ENCODE data around the gene C6orf89. TPM values are rescaled to one million over a fixed set of nuclear protein-coding genes. Genes with fewer than 3 reads are reported as not detected.
A peak's percentile ranks its signal among the peaks of the same experiment; 100 is the strongest.
"Not testable (repeated sequence)": the region's sequence is repeated elsewhere in the genome, so short reads cannot be mapped to it uniquely, and the experiment has no call there.

The C6orf89 gene
- total RNA-seq, 2 experiments from 2014 or later: 51.8 to 53.8 TPM

DNA sequence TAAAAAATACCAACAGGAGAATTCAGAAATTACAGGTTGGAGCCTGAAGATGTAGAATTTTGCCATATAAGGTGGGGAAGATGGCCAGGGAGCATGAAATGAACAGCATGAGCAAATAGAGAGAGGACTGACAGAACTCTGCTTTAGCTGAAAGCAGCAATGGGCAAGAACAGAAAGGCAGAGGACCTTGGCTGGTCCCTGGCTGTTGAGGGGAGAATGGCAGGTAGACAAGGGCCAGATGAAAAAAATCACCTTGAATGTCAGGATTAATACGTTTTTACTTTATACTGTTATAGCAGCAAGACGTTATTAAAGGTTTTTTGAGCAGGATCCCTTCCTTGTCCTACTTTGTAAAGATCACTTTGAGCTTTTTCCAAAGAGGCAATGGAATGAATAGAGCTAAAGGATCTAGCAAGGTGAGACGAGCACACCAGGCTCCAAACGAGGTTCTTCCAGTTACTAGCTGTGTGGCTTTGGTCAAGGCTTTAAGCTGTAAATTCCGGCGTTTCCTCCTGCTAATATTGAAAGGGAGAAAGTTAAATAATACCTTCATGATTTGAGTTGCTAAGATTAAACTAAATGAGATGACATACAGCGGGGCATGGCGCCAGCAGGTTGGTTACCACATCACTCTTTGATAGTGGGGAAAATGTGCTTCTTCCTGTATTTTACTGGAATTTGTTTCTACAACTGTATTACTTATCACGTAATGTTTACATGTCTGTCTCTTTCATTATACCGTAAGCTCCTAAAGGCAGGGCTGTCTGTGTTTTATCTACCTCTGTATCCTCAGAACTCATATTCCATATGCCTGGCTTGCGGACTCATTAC is 11.9 kb upstream of the C6orf89 start:
- H3K27ac Mint-ChIP-seq: peak overlapping the region; percentile 95
- H3K9me3 Mint-ChIP-seq: no peaks in the 10 kb centered on the region
- H3K27me3 Mint-ChIP-seq: no peaks in the 10 kb centered on the region
- ChIA-PET POLR2A (interaction anchor here (0.6 to 3.6 kb wide), 19 partner anchors 8 to 629 kb away, joined by 3 to 48 read pairs (median 6); partner anchors contain the start of genes C6orf89, MTCH1, PI16 and TBC1D22B), CTCF (interaction anchor here (0.9 to 6.1 kb wide), 15 partner anchors 10 to 259 kb away, joined by 4 to 89 read pairs (median 7); partner anchors contain the start of gene C6orf89)
- H3K4me1 Mint-ChIP-seq: peaks cover 62% of the 10 kb centered on the region
- H3K4me3 Mint-ChIP-seq: peak overlapping the region; percentile 92
- H3K36me3 Mint-ChIP-seq (ENCODE audit: low read depth): peaks cover 32% of the 10 kb centered on the region
- no peak for DNase-seq

GRCh38 chr6:36874443-36875249 is 11.1 kb upstream of the C6orf89 start, which contains the start of gene PPIL1:
Gene PPIL1 (minus strand): TSS chr6:36874803. CDS start chr6:36874772, 31 bp downstream.
- peaks cover 28% of the 10 kb centered on the region for H3K36me3 Mint-ChIP-seq (ENCODE audit: low read depth)
- H3K27me3 Mint-ChIP-seq: no peaks in the 10 kb centered on the region
- peak within 1 kb of the TSS; percentile 92 for H3K4me3 Mint-ChIP-seq
- no peaks in the 10 kb centered on the region for H3K9me3 Mint-ChIP-seq
- ChIA-PET POLR2A (interaction anchor here (0.6 to 3.6 kb wide), 31 partner anchors 9 to 628 kb away, joined by 3 to 48 read pairs (median 4); partner anchors contain the start of genes C6orf89, FGD2, MTCH1 and PI16), CTCF (interaction anchor here (0.7 to 6.1 kb wide), 18 partner anchors 8 to 260 kb away, joined by 3 to 89 read pairs (median 6); partner anchors contain the start of gene C6orf89)
- H3K4me1 Mint-ChIP-seq: peaks cover 57% of the 10 kb centered on the region
- H3K27ac Mint-ChIP-seq: peak within 1 kb of the TSS; percentile 95
- DNase-seq: peak; percentile 83

- no peaks in the 10 kb centered on the region for H3K27me3 Mint-ChIP-seq
- POLR2A ChIA-PET: interaction anchor here (0.6 to 3.6 kb wide), 26 partner anchors 9 to 558 kb away, joined by 3 to 48 read pairs (median 4); partner anchors contain the start of genes C6orf89, FGD2, MTCH1 and TBC1D22B
Observed at GRCh38 chr6:36875250-36875633, 10.5 kb upstream of the C6orf89 start.

DNA sequence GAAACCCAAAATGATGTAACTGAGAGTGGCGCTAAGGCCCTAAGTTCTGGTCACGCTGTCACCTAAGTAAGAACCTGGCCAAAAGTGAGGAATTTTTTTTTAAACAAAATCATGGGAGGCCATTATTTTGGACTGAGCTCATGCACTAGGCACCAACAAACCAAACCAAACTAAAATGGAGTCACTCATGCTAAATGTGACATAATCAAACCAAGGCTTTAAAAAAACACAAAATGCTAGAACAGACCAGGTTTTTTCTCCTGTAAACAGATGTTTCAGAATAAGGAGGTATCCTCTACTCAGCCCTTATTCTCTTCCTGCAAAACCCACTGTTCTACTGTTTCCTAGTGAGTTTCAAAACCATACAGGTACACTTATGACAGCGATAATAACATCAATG is 1.1 kb upstream of the C6orf89 start:
- peaks cover 34% of the 10 kb centered on the region for H3K4me1 Mint-ChIP-seq
- no peak overlapping the region for H3K27ac Mint-ChIP-seq
- H3K4me3 Mint-ChIP-seq: no peak overlapping the region
- no peaks in the 10 kb centered on the region for H3K27me3 Mint-ChIP-seq
- no peaks in the 10 kb centered on the region for H3K9me3 Mint-ChIP-seq
- DNase-seq: no peak
- CTCF ChIA-PET: interaction anchor here (1.1 to 5.7 kb wide), 18 partner anchors 11 to 325 kb away, joined by 3 to 127 read pairs (median 6); partner anchors contain the start of genes MTCH1 and PPIL1
- peaks cover 17% of the 10 kb centered on the region for H3K36me3 Mint-ChIP-seq (ENCODE audit: low read depth)
- POLR2A ChIA-PET: interaction anchor here (2.5 to 6.2 kb wide), 5 partner anchors 10 to 133 kb away, joined by 6 to 48 read pairs (median 14); partner anchors contain the start of genes MTCH1 and PPIL1

More at GRCh38 chr6:36875250-36875633, 10.5 kb upstream of the C6orf89 start:
- no peak for DNase-seq
- Mint-ChIP-seq H3K27ac (peak overlapping the region; percentile 95), H3K4me3 (peak overlapping the region; percentile 92), H3K9me3 (no peaks in the 10 kb centered on the region), H3K4me1 (peaks cover 52% of the 10 kb centered on the region), H3K36me3 (ENCODE audit: low read depth) (peaks cover 23% of the 10 kb centered on the region)
- CTCF ChIA-PET: interaction anchor here (0.7 to 6.1 kb wide), 12 partner anchors 9 to 143 kb away, joined by 3 to 89 read pairs (median 6); partner anchors contain the start of gene C6orf89

GRCh38 chr6:36886950-36887618 is 1.3 kb downstream of the C6orf89 start:
- Mint-ChIP-seq H3K36me3 (ENCODE audit: low read depth) (peaks cover 32% of the 10 kb centered on the region), H3K27me3 (no peaks in the 10 kb centered on the region), H3K27ac (peak overlapping the region; percentile 74), H3K4me1 (peaks cover 36% of the 10 kb centered on the region), H3K4me3 (peak overlapping the region; percentile 89), H3K9me3 (no peaks in the 10 kb centered on the region)
- ChIA-PET POLR2A (interaction anchor here (1.0 to 6.2 kb wide), 3 partner anchors 12 to 91 kb away, joined by 3 to 48 read pairs (median 14); partner anchors contain the start of gene PPIL1), CTCF (interaction anchor here (0.6 to 5.7 kb wide), 3 partner anchors 13 to 132 kb away, joined by 3 to 127 read pairs (median 89); partner anchors contain the start of gene PPIL1)
- no peak for DNase-seq

DNA sequence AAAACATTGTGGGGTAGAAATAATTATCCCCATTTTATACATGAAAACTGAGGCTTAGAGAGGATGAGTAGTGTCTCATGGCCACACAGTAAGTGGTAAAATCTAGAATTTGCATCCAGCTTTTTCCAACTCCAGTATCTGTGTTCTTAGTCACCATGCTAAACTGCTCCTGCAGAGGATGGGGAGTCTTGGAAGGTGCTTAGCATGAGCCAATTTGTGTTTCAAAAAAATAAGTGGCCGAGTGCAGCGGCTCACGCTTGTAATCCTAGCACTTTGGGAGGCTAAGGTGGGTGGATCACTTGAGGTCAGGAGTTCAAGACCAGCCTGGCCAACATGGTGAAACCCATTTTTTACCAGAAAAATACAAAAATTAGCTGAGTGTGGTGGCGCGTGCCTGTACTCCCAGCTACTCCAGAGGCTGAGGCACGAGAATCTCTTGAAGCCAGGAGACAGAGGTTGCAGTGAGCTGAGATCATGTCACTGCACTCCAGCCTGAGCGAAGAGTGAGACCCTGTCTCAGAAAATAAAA is 2.4 kb downstream of the C6orf89 start:
- CTCF ChIA-PET: interaction anchor here (0.9 to 5.0 kb wide), 3 partner anchors 8 to 130 kb away, joined by 3 to 89 read pairs (median 4); partner anchors contain the start of gene PPIL1

DNA sequence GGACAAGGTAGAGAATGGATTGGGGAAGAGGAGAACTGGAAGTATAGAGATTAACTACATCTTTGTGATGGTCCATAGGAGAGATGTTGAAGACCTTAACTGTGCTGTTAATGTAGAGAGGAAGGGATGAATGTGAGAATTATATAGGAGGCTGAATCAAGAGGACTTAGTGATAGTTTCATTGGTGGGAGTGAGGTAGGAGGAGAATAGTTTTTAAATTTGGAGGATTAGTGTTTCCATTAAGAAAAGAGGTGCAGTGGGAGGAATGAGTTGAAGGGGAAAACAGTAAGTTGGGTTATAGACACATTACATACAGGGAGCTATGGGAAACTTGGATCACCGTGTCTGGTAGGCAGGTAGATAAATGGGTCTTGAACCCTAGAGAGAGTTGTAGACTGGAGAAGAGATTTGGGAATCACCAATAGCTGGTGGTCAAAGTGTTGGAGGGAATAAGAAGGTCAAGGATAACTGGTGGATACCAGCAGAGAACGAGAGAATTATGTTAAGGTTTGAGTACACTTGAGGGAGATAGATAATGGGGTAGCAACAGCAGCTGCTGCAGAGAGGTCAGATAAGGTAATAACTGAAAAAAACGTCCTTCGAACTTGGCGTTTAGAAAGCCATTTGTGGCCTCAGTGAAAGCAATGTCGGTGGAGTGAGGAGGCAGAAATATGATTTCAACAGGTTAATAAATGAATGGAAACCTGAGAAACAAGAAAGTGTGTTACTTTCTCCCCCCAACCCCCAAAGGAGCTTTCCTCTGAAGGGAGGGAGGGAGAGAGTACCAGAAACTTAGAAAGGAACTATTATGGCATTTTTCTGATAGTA is 3.1 kb downstream of the C6orf89 start:
- ChIA-PET CTCF (interaction anchor here (0.9 to 2.1 kb wide), 6 partner anchors 8 to 129 kb away, joined by 3 to 10 read pairs (median 5); partner anchors contain the start of genes MTCH1 and PPIL1), POLR2A (interaction anchor here (1.2 to 6.2 kb wide), 4 partner anchors 14 to 97 kb away, joined by 4 to 48 read pairs (median 8); partner anchors contain the start of genes MTCH1 and PPIL1)
- Mint-ChIP-seq H3K9me3 (no peaks in the 10 kb centered on the region), H3K36me3 (ENCODE audit: low read depth) (peaks cover 37% of the 10 kb centered on the region), H3K27me3 (no peaks in the 10 kb centered on the region), H3K27ac (no peak overlapping the region), H3K4me1 (peaks cover 36% of the 10 kb centered on the region), H3K4me3 (no peak overlapping the region)
- DNase-seq: no peak

More for the DNA sequence above, 2.4 kb downstream of the C6orf89 start:
- H3K9me3 Mint-ChIP-seq: no peaks in the 10 kb centered on the region
- no peak overlapping the region for H3K27ac Mint-ChIP-seq
- POLR2A ChIA-PET: interaction anchor here (2.0 to 6.2 kb wide), 3 partner anchors 13 to 98 kb away, joined by 6 to 48 read pairs (median 11); partner anchors contain the start of genes MTCH1 and PPIL1
- H3K27me3 Mint-ChIP-seq: no peaks in the 10 kb centered on the region
- peaks cover 37% of the 10 kb centered on the region for H3K36me3 Mint-ChIP-seq (ENCODE audit: low read depth)
- no peak for DNase-seq
- H3K4me1 Mint-ChIP-seq: peaks cover 36% of the 10 kb centered on the region
- H3K4me3 Mint-ChIP-seq: no peak overlapping the region

- no peaks in the 10 kb centered on the region for H3K27me3 Mint-ChIP-seq
- no peak overlapping the region for H3K4me3 Mint-ChIP-seq
- ChIA-PET CTCF (interaction anchor here (1.4 to 2.1 kb wide), 4 partner anchors 16 to 128 kb away, joined by 3 to 10 read pairs (median 6); partner anchors contain the start of genes MTCH1 and PPIL1), POLR2A (interaction anchor here (0.7 to 2.3 kb wide), 5 partner anchors 15 to 96 kb away, joined by 3 to 11 read pairs (median 5); partner anchors contain the start of genes MTCH1 and PPIL1)
- peaks cover 43% of the 10 kb centered on the region for H3K36me3 Mint-ChIP-seq (ENCODE audit: low read depth)
- H3K27ac Mint-ChIP-seq: no peak overlapping the region
- peaks cover 38% of the 10 kb centered on the region for H3K4me1 Mint-ChIP-seq
- no peaks in the 10 kb centered on the region for H3K9me3 Mint-ChIP-seq
- no peak for DNase-seq
Observed at GRCh38 chr6:36890112-36890663, 4.4 kb downstream of the C6orf89 start.

GRCh38 chr6:36891153-36891552 is 5.4 kb downstream of the C6orf89 start:
- H3K27ac Mint-ChIP-seq, H3K27me3 Mint-ChIP-seq, H3K4me3 Mint-ChIP-seq, DNase-seq, H3K9me3 Mint-ChIP-seq, POLR2A ChIA-PET: not testable (repeated sequence)
- H3K36me3 Mint-ChIP-seq (ENCODE audit: low read depth): peaks cover 53% of the 10 kb centered on the region
- CTCF ChIA-PET: interaction anchor here (1.0 to 2.1 kb wide), 2 partner anchors 127 kb away, joined by 4 to 10 read pairs; no protein-coding TSS in a partner anchor
- H3K4me1 Mint-ChIP-seq: peaks cover 33% of the 10 kb centered on the region

All from activated CD4-positive, alpha-beta memory T cell treated with anti-CD3 and anti-CD28 coated beads, Interleukin-2, amount 10 ng/mL, durations not matched to agents 7 days and 5 days (primary cell).